GM12878 (cell line): ENCODE data around the gene FANCI. TPM values are rescaled to one million over a fixed set of nuclear protein-coding genes. Genes with fewer than 3 reads are reported as not detected.
A peak's percentile ranks its signal among the peaks of the same experiment; 100 is the strongest.

Source experiments
- ATAC-seq: fragments of 200-7000 bp; cut with Tn5 transposase; 3 replicates; pipeline ENCODE4 v1.9.1; 2020; ENCODE audit warnings: mild to moderate bottlenecking, moderate library complexity
- BruUV-seq: library from RNA; stranded (reverse); fragments of 400-500 nt; replicated peaks from 2 replicates; lab custom pipeline; 2021; lab: Mats Ljungman, UMichigan
- CTCF ChIA-PET: fragments of 300-600 bp; sonication (Branson Sonifier 250); formaldehyde crosslinking; extraction: SDS; loops from one replicate; lab custom pipeline; 2021; ENCODE audit warnings: inconsistent platforms; lab: Yijun Ruan, JAX
- POLR2A ChIA-PET: fragments of 350-600 bp; formaldehyde crosslinking; extraction: SDS; loops from one replicate; lab custom pipeline; 2021; ENCODE audit warnings: inconsistent platforms; lab: Charles Lee
- RAD21 ChIA-PET: fragments of 300-600 bp; sonication (Branson Sonifier 250); formaldehyde crosslinking; loops from one replicate; lab custom pipeline; 2023; ENCODE audit warnings: antibody characterized with exemption; ENCODE audit not compliant: unreplicated experiment; lab: Charles Lee
- SMC1A ChIA-PET: fragments of 300-600 bp; sonication (Branson Sonifier 250); formaldehyde crosslinking; loops from one replicate; lab custom pipeline; 2023; ENCODE audit not compliant: unreplicated experiment, uncharacterized antibody; lab: Charles Lee
- DNase-seq: peaks from one replicate; pipeline ENCODE4 v3.0.0-alpha.2; 2011; ENCODE audit warnings: low read depth, low spot score
- FAIRE-seq: peaks from 3 replicates; lab custom pipeline; 2011; peaks lifted over from hg19 to GRCh38; lab: Jason Lieb, UNC
- H2AFZ ChIP-seq: 2 replicates; pipeline ENCODE4 v1.6.0; 2011; ENCODE audit warnings: low read depth, low read length, control low read depth; ENCODE audit not compliant: control insufficient read depth
- H3K27ac ChIP-seq: 2 replicates; pipeline ENCODE4 v1.5.1; 2011; ENCODE audit warnings: control low read depth; ENCODE audit not compliant: control insufficient read depth, insufficient read depth
- H3K27me3 ChIP-seq, 2 experiments: replicated peaks in 1 of 2; 2 replicates each; pipeline versions ENCODE4 v1.6.0 to v1.6.1; 2011; ENCODE audit warnings: low read length in 1 of 2; ENCODE audit not compliant: control insufficient read depth in 2 of 2, insufficient read depth in 2 of 2
- H3K36me3 ChIP-seq, 2 experiments: 2 replicates each; pipeline ENCODE4 v1.5.1; 2011; ENCODE audit warnings: low read length in 1 of 2; ENCODE audit not compliant: control insufficient read depth in 2 of 2, insufficient read depth in 2 of 2
- H3K4me1 ChIP-seq: 2 replicates; pipeline ENCODE4 v1.6.1; 2011; ENCODE audit warnings: mild to moderate bottlenecking, low read length, moderate library complexity, mixed read lengths; ENCODE audit not compliant: control insufficient read depth, insufficient read depth
- H3K4me2 ChIP-seq: 2 replicates; pipeline ENCODE4 v1.6.0; 2011; ENCODE audit warnings: control low read depth; ENCODE audit not compliant: control insufficient read depth, insufficient read depth
- H3K4me3 ChIP-seq: fragments of 200-600 bp; sonication (generic); 2 replicates; pipeline ENCODE4 v1.5.1; 2016
- H3K79me2 ChIP-seq: 2 replicates; pipeline ENCODE4 v1.6.0; 2011; ENCODE audit warnings: low read length; ENCODE audit not compliant: control insufficient read depth, insufficient read depth
- H3K9ac ChIP-seq: 2 replicates; pipeline ENCODE4 v1.8.0; 2011; ENCODE audit warnings: low read length, control low read depth, mixed read lengths; ENCODE audit not compliant: control insufficient read depth, insufficient read depth
- H3K9me3 ChIP-seq: replicated peaks from 3 replicates; pipeline ENCODE4 v1.5.1; 2011; ENCODE audit warnings: mild to moderate bottlenecking, low read length; ENCODE audit not compliant: control insufficient read depth, insufficient read depth
- H4K20me1 ChIP-seq: 2 replicates; pipeline ENCODE4 v1.6.0; 2011; ENCODE audit not compliant: control insufficient read depth, insufficient read depth
- CBX5 ChIP-seq: sonication (generic); IDR thresholded peaks from 2 replicates; pipeline ENCODE4 v1.6.1; 2016; ENCODE audit warnings: low read depth, moderate library complexity, mild to moderate bottlenecking, inconsistent platforms
- CTCF ChIP-seq, 3 experiments: IDR thresholded peaks in 2 of 3; conservative IDR thresholded peaks in 1 of 3; 2 replicates each; pipeline ENCODE4 v1.5.1; 2011; ENCODE audit warnings: low read depth in 3 of 3, low read length in 3 of 3, mild to moderate bottlenecking in 3 of 3, control low read depth in 2 of 3, moderate library complexity in 2 of 3, inconsistent platforms in 1 of 3, mixed read lengths in 1 of 3; ENCODE audit not compliant: control insufficient read depth in 2 of 3, insufficient read depth in 1 of 3; ENCODE audit errors: extremely low read depth in 1 of 3
- KAT2A ChIP-seq: conservative IDR thresholded peaks from 2 replicates; pipeline ENCODE4 v1.6.1; 2011; ENCODE audit warnings: low read depth, low read length; ENCODE audit not compliant: control insufficient read depth
- MEF2B ChIP-seq: fragments of 450-650 bp; IDR thresholded peaks from 2 replicates; pipeline ENCODE4 v1.6.1; 2018; ENCODE audit warnings: mild to moderate bottlenecking, moderate library complexity; ENCODE audit not compliant: partially characterized antibody, poor library complexity, severe bottlenecking
- MLLT1 ChIP-seq: fragments of 450-650 bp; IDR thresholded peaks from 2 replicates; pipeline ENCODE4 v1.6.1; 2016; ENCODE audit warnings: mild to moderate bottlenecking
- POU2F2 ChIP-seq: IDR thresholded peaks from 3 replicates; pipeline ENCODE4 v1.6.1; 2011; ENCODE audit warnings: low read depth, mild to moderate bottlenecking, low read length, borderline replicate concordance
- RAD21 ChIP-seq: IDR thresholded peaks from 2 replicates; pipeline ENCODE4 v1.6.1; 2011; ENCODE audit warnings: mild to moderate bottlenecking, low read depth, low read length, moderate library complexity; ENCODE audit not compliant: insufficient read depth
- RBBP5 ChIP-seq: fragments of 200-600 bp; sonication (generic); conservative IDR thresholded peaks from 2 replicates; pipeline ENCODE4 v1.6.1; 2016
- SMAD5 ChIP-seq: IDR thresholded peaks from 2 replicates; pipeline ENCODE4 v1.6.1; 2016; ENCODE audit warnings: antibody characterized with exemption, low read depth
- SMARCA5 ChIP-seq: fragments of 450-650 bp; IDR thresholded peaks from 2 replicates; pipeline ENCODE4 v1.6.1; 2017; ENCODE audit warnings: mild to moderate bottlenecking
- SMC3 ChIP-seq: IDR thresholded peaks from 2 replicates; pipeline ENCODE4 v1.6.1; 2011; ENCODE audit warnings: low read length, improper control_type of control experiment, borderline replicate concordance
- SUPT20H ChIP-seq: IDR thresholded peaks from 2 replicates; pipeline ENCODE4 v1.6.1; 2011; ENCODE audit warnings: low read depth, mild to moderate bottlenecking, low read length, moderate library complexity, borderline replicate concordance; ENCODE audit not compliant: control insufficient read depth
- YY1 ChIP-seq: IDR thresholded peaks from 2 replicates; pipeline ENCODE4 v1.6.1; 2011; ENCODE audit warnings: low read depth, mild to moderate bottlenecking, low read length
- WGBS: methylation state at CpG from one replicate; pipeline ENCODE4 v1.1.6; 2016; ENCODE audit warnings: low lambda C conversion rate; ENCODE audit not compliant: insufficient replicate concordance, insufficient coverage; ENCODE audit errors: missing lambda C conversion rate; 5-methylcytosine and 5-hydroxymethylcytosine counted together
- in situ Hi-C: fragments of 300-500 bp; cut with MboI; formaldehyde crosslinking; loops from 9 replicates; pipeline ENCODE4 v1.14.3; 2018; ENCODE audit warnings: mixed read lengths
- intact Hi-C: fragments of 100-400 bp; cut with micrococcal nuclease; formaldehyde crosslinking; loops from one replicate; pipeline ENCODE4 v1.14.2; 2022; ENCODE audit not compliant: unreplicated experiment
- polyA plus RNA-seq, 11 experiments: library from polyadenylated mRNA; depleted of rRNA in 4 of 11; unstranded in 6 of 11; stranded (reverse) in 5 of 11; fragments of >200 nt; fragmentation: Nextera tagmentation in 4 of 11; fragmentation: Illumina TruSeq in 1 of 11; extraction: Ambion mirVana in 4 of 11; extraction: Trizol in 1 of 11; gene quantifications; 1 replicate in 1 of 11; 2 replicates in 10 of 11; pipeline versions ENCODE4 v1.2.1 to v1.2.3, GENCODE V29; 2011 to 2016; ENCODE audit warnings: inconsistent platforms in 2 of 11, missing spikeins in 2 of 11, low read depth in 1 of 11
- total RNA-seq, 4 experiments: library from RNA; depleted of rRNA in 3 of 4; stranded (reverse); fragments of >200 nt in 3 of 4; fragmentation: Illumina TruSeq in 1 of 4; extraction: Trizol in 1 of 4; gene quantifications; 2 replicates each; pipeline versions ENCODE4 v1.2.1 to v1.2.3, GENCODE V29; 2013 to 2021

The FANCI gene
- total and polyA plus RNA-seq, 10 of the 15 experiments (the other 5 are each of a cell fraction or from before 2014, with no cell fraction given) = 38.1 to 129 (median 82.4) TPM

- TF ChIP-seq MLLT1 (no peak), CBX5 (no peak), RBBP5 (no peak), KAT2A (no peak), SMAD5 (no peak), SUPT20H (no peak), MEF2B (no peak)
Measured at GRCh38 chr15:89205991-89206585, 37.7 kb upstream of the FANCI start (continued).

- BruUV-seq = no TSS peak
- POLR2A ChIA-PET = interaction anchor here (0.7 kb wide), 1 partner anchor 29 kb away, joined by 3 read pairs; no protein-coding TSS in a partner anchor
- TF ChIP-seq CTCF (IDR thresholded peaks at IDR 0.05 in 2 of 3, conservative IDR thresholded peaks at IDR 0.05 in 1 of 3; ENCODE audit: control insufficient read depth in 2 of 3, extremely low read depth in 1 of 3, insufficient read depth in 1 of 3, low read depth in 3 of 3, low read length in 3 of 3) (peak; percentile 96 to 99 (median 99); a peak in 5 of 6 replicates), YY1 (peak; percentile 62; the same call in 1 of the 2 replicates), RAD21 (peak; percentile 87), SMC3 (peak; percentile 76; the same call in 1 of the 2 replicates), SMARCA5 (no peak), KAT2A (no peak), POU2F2 (0 out of 3 replicates have a peak, but pooled peaks have one; percentile 55)
Measured at GRCh38 chr15:89206908-89207331, 36.9 kb upstream of the FANCI start.

More at GRCh38 chr15:89206908-89207331, 36.9 kb upstream of the FANCI start:
- Histone ChIP-seq H3K9ac (no peak overlapping the region), H3K36me3 (no peaks in the 10 kb centered on the region), H2AFZ (peak overlapping the region; percentile 56), H3K27me3 (no peaks in the 10 kb centered on the region), H3K9me3 (no peaks in the 10 kb centered on the region), H3K4me1 (no peaks in the 10 kb centered on the region), H3K4me2 (peak overlapping the region; percentile 60), H3K79me2 (no peaks in the 10 kb centered on the region), H3K4me3 (no peak overlapping the region), H3K27ac (no peak overlapping the region), H4K20me1 (no peaks in the 10 kb centered on the region)
- FAIRE-seq (peak; percentile 71), ATAC-seq (peak; percentile 98), DNase-seq (no peak)
- ChIA-PET CTCF (interaction anchor here (0.6 to 3.1 kb wide), 59 partner anchors 8 to 354 kb away, joined by 3 to 47 read pairs (median 5); partner anchors contain the start of genes FANCI and RLBP1), RAD21 (interaction anchor here (0.6 to 2.8 kb wide), 23 partner anchors 8 to 265 kb away, joined by 3 to 32 read pairs (median 4); partner anchors contain the start of gene FANCI), SMC1A (interaction anchor here (0.6 to 2.0 kb wide), 13 partner anchors 8 to 348 kb away, joined by 3 to 17 read pairs (median 4); partner anchors contain the start of gene FANCI)
- in situ Hi-C loops (no loop called here), intact Hi-C loops (loop anchor here (2.0 to 10.0 kb wide), 4 partner anchors 38 to 265 kb away; partner anchors contain the start of gene POLG)
- 0% methylated on average over 14 of the region's 14 CpGs for WGBS
